SKM-1 (cell line): Measurements from ENCODE around the gene HMGCS1.
"Not testable (repeated sequence)": the region's sequence is repeated elsewhere in the genome, so short reads cannot be mapped to it uniquely, and the experiment has no call there.

Experiments used
- DNase-seq: peaks from one replicate; lab custom pipeline; 2025; ENCODE audit not compliant: unreplicated experiment; lab: John Stamatoyannopoulos, UW

The HMGCS1 gene

GRCh38 chr5:43313035-43313853 lies at the start of gene HMGCS1:
Gene HMGCS1 (minus strand): TSS chr5:43313412. CDS start chr5:43298965, 14,447 bp downstream.
- DNase-seq: peak; percentile 96

DNA sequence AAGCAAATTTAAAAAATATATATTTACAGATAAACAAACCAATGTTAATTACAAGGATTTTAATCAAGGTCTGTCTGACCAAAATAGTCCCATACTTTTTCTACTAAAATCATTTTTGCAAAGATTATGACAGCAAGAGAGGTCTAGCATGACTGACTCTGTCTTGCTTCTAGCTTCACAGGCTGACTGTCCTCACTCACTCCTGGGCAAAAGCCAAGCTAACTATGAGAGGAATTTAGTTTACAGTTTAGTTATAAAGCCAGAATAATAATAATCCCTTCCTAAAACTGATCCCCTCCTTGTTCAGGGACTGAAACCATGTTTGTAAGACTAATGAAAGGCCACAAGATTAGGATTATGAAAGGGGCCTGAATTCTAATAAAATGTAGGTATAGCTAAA lies 45.5 kb upstream of the HMGCS1 start:
- DNase-seq: no peak

- no peak for DNase-seq
Measured at GRCh38 chr5:43358301-43358700, 45.1 kb upstream of the HMGCS1 start.

GRCh38 chr5:43357878-43358281 lies 44.7 kb upstream of the HMGCS1 start:
- no peak for DNase-seq

GRCh38 chr5:43357067-43357466 lies 43.9 kb upstream of the HMGCS1 start:
- DNase-seq: no peak

- no peak for DNase-seq
Measured at GRCh38 chr5:43354774-43355173, 41.6 kb upstream of the HMGCS1 start.

DNA sequence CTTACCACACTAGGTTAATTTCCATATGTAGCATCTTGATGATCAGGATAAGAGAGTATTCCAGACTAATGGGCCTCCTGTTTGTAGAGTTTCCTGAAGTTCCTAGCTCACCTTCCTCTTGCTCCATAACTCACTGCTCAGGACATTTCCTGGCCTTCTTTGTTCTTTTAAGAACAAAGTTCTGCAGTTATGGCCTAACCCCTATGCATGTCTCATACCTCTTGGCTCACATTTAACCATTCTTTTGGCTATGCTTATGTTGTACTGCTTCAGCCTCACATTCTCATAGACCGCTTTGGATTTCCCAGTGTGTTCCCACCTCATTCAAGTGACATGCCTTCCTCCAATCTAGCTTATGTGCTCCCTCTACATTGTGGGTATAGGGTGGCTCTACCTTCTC lies 40.5 kb upstream of the HMGCS1 start:
- DNase-seq: no peak

DNA sequence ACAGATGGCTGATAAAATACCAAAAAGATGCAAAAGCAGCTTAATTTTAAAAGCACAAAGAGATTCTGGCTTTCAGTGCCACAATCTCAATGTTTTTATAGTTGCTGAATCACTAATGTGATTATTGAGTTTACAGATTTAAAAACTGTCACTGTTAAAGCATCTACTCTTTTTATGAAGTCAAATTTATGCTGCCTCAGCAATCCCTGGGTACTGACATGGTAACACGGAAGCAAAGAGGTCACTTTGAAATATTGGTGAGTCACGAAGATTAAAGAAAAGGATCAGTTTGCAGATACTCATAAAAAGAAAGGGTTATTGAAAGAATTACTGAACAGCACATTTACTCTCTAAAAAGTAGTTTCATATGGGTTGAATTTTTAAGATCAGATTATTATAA lies 39.7 kb upstream of the HMGCS1 start:
- no peak for DNase-seq

DNA sequence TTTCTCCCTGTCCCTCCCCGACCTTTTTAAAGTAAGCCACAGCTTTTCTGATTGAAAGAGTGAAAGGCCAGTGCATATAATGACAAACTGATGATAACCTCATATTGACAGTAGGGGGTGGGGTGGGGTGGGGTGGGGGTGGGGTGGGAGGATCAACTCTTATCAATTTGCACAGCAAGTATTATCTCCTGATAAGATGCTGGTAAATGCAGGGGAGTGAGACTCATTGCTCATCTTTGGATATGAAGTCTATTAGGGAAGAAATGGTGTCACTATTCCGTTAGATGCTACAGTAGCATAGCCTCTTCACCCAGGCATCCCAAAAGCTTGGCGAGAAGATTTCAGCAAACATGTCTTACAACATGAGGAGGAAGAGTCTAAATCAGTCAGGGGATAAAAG lies 38.9 kb upstream of the HMGCS1 start:
- no peak for DNase-seq

DNA sequence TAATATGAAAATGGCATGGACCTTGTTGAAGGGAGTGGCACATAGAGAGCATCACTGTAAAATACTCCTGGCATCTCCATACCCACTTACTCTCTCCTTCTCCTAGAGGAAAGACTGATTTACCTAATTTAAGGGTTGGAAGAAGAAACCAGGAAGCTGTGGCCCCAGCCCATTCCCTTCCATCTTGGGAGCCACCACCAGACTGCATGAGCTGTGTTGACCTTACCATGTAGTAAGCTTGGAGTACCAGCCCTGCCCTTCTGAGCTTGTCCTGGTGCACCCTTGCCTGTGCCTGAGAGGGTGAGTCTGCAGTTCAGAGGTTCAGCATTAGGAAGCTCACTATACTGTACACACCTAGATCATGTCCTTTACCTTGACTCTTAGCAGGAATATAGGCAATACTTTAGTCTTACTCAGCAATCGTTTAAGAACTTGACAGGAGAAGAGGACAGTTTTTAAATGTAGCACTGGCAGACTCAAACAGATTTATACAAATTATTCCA lies 35.7 kb upstream of the HMGCS1 start:
- no peak for DNase-seq

DNA sequence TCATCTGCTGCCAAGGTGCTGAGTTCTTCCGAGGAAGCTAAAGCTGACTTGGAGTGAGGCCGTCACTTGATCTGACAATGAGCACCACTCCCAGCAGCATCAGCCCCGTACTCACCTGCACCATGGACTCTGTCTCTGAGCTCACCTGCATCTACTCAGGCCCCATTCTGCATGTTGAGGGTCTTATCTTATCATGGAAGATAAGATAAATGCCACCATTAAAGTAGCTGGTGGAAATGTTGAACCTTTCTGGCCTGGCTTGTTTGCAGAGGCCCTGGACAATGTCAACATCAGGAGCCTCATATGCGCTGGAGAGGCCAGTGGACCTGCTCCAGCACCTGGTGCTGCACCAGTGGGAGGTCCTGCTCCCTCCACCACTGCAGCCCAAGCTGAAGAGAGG lies 35.0 kb upstream of the HMGCS1 start:
- DNase-seq: no peak

DNA sequence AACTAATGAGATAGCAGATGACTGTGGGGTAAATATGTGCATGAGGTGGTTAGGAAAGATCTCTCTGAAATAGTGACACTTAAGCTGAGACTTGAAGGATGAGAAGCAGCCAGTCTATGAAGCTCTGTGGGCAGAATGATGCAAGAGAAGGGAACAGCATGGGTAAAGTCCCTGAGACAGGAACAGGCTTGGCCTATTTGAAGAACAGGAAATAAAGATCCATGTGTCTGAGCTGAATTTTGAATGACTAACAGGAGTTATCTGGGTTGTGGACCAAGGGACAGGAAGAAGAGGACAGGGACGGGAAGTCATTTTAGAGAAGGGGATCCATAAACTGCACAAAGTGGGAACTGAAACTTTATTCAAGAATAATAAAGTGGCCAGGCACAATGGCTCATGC lies 25.6 kb upstream of the HMGCS1 start:
- DNase-seq: peak; percentile 78

DNA sequence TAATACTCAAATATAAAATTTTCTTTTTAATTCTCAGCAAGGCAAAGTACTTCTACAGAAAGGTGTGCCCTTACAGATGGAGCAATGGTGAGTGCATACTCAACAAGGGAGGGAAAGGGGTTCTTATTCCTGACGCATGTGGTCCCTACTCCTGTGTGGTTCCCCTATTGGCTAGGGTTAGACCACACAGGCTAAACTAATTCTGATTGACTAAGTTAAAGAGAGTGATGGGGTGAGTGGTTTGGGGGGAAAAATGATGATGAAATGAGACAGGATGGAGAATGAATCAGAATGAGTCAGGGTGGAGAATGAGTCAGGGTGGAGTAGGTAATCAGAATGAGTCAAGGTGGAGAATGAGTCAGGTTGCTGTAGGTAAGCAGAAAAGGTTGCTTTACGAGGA lies 22.9 kb upstream of the HMGCS1 start:
- DNase-seq: no peak

DNA sequence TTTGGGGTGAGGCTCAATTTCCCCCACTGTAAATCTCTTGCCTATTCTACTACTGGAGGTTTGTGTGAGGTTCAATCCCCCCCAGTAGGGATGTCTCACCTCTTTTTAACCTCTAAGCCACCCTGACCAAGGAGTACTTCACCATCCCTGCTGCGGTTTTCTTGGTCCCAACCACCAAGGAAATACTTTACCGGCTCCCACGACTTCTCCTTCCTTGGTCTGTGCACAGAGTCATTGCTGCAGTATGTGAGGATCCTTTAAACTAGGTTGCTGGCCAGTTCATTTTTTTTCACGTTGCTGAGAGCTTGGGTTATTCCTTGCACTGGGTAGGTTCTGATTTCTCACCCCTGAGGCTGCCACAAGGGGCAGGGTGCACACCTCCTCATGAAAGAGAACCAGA lies 22.5 kb upstream of the HMGCS1 start:
- peak; percentile 38 for DNase-seq

- no peak for DNase-seq
Measured at GRCh38 chr5:43332401-43332800, 19.2 kb upstream of the HMGCS1 start.

GRCh38 chr5:43325624-43326023 lies 12.4 kb upstream of the HMGCS1 start:
- DNase-seq: not testable (repeated sequence)

GRCh38 chr5:43323488-43323887 lies 10.3 kb upstream of the HMGCS1 start:
- not testable (repeated sequence) for DNase-seq

GRCh38 chr5:43320846-43321245 lies 7.6 kb upstream of the HMGCS1 start:
- DNase-seq: no peak

- no peak for DNase-seq
Measured at GRCh38 chr5:43316421-43316820, 3.2 kb upstream of the HMGCS1 start.

DNA sequence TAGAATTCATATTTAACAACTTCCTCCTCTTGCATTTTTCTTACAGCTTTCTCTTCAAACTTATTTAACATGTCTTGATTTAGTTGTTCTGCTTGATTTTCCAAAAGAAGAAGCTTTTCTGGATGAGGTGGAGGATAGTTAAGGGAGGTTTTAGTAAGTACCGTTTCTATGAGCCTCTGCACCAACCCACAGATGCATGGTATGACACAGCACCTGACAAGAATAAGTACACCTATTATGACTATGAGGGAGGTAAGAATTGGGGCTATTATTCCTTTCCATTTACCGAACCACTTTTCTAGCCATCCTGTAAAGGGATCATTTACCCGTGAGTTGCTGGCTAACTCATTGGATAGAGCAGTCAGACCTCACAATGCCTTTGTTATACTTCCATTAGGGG lies 2.5 kb upstream of the HMGCS1 start:
- no peak for DNase-seq

DNA sequence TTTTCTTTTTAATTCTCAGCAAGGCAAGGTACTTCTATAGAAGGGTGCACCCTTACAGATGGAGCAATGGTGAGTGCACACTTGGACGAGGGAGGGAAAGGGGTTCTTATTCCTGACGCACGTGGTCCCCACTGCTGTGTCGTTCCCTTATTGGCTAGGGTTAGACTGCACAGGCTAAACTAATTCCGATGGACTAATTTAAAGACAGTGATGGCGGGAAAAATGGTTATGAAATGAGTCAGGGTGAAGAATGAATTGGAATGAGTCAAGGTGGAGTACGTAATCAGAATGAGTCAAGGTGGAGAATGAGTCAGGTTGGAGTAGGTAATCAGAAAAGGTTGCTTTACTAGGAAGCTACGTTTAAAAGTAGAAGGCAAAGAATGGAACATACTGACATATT lies 2.1 kb upstream of the HMGCS1 start:
- no peak for DNase-seq

- DNase-seq: no peak
Measured at GRCh38 chr5:43314724-43315123, 1.5 kb upstream of the HMGCS1 start.
